ENCODE results near the gene ATG4B.

ATG4B gene

GRCh38 chr2:241668354-241668753 is 30.9 kb downstream of the ATG4B start:
- no peak for DNase-seq

GRCh38 chr2:241668839-241669238 is 31.3 kb downstream of the ATG4B start:
- DNase-seq: no peak

- DNase-seq: no peak
These were observed 33.0 kb downstream of the ATG4B start for GRCh38 chr2:241670333-241671110.

DNA sequence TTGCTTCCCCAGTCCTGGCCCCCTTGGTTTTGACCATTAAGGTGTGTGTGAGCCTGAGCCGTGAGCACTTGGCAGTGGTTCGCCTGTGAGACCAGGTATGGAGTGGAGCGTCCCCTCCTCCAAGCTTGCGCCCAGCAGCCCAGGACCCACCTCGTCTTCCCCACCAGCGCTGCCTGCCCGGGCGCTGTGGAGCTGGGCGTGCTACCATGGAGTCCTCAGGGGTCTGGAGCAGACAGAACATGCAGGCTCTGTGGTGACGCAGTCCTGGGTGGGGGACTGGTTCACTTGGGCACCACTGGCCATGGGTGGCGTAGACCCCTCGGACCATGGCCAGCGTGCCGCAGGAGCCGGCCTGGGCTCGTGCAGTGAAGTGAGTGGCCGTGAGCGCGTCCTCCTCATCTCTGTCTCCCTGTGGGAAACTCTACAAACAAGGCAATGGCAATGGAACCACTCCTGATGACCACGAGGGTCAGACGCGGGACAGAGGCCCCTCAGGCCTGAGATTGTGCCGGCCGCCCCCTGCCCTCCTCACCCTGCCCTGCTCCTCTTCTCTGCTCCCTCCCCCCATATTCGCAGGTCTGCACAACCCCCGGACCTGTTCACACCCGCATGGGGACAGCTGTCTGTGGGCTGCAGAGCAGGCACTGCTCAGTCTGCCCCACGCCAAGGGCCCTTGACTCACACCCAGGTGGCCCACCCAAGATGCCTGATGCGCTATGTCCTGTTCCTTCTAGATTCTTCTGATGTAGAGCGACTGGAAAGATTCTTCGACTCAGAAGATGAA is 34.2 kb downstream of the ATG4B start:
- DNase-seq: no peak

DNA sequence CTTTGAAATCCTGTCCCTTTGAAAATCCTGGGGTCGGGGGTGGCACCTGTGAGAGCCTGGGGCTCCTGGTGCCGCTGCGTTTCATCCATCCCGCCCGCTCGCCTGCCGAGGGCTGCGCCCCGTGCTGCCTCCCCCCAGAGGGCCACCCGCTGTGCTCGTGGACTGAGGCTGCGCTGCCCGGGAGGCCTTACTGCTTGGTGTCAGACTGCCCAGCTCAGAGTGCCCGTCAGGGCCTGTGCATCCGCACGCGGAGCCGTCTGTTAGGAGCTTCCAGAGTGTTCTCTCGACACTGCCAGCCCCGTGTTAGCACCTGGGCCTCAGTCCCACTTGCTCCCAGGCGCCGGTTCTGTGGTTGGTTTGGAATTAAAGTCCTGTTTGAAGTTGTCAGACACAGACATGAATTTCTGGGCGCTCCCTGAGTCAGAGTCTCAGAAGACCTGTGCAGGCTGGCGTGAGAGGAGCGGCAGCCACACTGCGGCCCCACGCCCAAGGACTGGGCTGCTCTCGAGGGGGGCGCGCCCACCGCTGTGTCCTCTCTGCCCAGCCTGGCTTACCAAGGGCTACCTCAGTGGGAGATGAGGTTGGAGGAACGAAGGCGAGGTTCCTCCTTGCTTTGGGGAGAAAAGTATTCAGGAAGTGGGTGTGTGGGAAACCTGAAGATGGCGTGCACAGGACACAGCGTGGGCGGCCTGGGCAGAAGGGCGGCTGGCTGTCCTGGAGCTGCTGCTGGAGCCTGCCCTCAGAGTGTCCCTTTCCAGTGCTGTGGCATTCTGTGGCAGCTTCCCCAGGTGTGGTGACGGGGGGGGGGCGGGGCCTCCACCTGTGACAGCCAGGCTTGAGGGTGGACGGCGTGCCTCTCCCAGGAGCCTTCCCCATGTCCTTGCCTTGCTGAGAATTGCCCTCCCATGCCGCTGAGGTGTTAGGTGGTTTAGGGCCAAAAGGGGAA is 35.0 kb downstream of the ATG4B start:
- DNase-seq: no peak

DNA sequence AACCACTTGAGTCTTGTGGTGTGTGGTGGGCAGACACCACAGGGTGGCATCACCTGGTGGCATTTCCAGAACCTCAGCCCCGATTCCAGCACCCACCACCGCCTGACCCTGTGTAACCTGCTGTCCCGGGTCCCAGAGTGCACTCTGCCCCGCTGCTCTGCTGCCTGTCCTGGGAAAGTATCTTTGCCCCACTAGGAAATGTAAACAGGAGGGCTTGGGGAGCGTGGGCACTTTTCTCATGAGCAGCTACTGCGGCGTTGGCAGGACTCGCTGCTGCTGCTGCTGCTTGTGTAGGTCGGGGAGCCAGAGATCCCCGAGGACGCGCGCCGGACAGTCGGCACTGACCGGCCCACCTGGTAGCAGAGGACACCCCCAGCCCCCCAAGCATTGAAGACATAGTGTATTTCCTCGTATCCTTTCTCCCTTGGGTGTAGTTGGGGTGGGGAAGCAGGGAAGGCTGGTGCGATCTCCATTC is 35.7 kb downstream of the ATG4B start:
- no peak for DNase-seq

DNA sequence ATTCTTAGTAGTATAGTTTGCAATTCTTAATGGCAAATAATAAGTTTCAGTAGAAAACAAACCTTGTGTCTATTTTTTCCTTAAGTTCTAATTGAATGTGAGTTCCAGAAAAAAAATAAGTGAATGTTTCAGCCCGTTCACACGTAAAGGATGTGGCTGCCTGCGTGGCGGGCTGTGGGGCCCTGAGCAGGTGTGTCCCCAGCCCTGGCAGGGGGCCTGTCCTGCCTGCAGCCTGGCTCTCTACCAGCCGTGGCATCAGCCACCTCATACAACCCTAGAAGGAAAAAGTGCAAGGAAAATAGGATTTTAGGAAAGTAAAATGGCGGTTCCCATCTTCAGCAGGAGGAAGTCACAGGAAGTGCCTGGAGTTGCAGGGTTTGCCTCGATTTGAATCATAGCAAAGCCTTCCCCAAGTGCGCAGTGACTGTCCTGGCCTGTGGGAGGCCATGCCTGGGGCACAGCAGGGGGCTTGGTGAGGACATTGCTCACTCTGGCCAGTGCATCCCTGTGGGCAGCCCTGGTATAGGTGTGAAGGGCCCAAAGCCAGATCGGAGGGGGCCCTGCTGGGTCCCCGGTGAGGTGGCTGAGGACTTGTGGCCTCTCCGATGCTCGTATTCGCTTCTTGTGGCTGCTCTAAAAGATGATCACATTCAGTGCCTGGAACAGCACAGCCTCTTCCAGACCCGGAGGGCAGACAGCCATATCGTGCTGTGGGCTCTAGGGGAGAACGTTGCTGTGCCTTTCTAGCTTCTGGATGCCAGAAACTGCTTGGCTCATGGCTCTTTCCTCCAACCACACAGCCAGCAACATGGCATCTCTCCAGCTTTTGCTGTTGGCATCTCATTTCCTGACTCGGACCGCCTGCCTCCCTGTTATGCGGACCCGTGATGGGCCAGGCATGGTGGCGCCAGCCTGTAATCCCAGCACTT is 36.6 kb downstream of the ATG4B start:
- DNase-seq: no peak

DNA sequence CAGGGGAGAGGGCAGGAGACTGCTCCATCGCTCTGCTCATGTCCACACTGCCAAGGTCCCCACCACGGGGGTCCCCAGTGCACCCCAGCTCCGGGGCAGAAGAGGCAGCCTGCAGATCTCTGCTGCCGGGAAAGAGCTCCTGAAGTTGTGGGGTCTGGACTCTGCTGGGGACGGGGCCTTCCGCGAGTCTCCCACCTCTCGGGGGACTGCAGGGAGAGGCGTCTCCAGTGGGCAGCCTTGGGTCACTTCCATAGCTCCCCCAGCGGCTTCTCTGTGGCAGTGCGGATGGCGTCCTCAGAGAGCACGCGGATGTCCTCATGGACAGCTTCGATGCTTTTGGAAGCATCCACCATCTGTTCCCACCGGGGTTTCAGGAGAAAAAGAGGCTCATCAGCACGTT is 38.4 kb downstream of the ATG4B start:
- no peak for DNase-seq

DNA sequence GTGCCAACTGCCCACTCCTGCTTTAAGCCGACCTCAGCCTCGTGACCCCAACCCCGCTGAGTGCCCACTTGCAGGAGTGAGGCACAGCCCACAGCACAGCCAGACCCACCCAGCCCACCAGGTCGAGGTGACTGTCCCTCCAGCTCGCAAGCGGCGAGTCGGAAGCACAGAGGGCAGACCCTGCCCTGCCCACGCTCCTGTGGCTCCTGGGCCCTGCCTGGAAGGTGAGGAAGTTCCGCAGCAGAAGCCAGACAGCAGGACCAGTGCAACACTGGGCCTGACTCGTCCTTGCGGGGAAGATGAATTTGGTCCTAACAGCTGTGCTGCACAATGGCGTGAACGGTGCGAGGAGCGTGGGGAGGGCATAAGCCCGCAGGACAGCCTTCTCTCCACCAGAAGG is 39.2 kb downstream of the ATG4B start:
- DNase-seq: no peak

DNA sequence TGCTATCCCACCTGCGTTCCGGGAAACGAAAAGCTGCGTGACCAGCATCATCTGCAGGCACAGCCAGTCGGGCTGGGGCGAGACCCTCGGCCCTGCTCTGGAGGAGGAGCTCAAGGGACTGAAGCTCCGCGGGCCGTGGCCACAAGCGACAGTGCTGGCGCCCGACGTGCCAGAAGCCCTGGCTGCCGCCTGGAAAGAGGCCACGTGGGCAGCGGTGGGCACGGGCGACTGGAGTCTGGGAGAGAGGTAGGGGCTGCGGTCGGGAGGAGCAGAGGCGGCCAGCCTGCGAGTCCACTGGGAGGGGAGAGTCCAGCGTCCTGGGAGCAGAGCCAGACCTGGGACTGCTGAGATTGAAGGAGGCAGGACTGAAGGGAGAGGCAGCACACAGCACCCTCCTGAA is 39.9 kb downstream of the ATG4B start:
- no peak for DNase-seq

- no peak for DNase-seq
These were observed 40.8 kb downstream of the ATG4B start for GRCh38 chr2:241678307-241678706.

GRCh38 chr2:241678784-241679540 is 41.5 kb downstream of the ATG4B start:
- no peak for DNase-seq

- no peak for DNase-seq
These were observed 42.6 kb downstream of the ATG4B start for GRCh38 chr2:241680044-241680443.

DNA sequence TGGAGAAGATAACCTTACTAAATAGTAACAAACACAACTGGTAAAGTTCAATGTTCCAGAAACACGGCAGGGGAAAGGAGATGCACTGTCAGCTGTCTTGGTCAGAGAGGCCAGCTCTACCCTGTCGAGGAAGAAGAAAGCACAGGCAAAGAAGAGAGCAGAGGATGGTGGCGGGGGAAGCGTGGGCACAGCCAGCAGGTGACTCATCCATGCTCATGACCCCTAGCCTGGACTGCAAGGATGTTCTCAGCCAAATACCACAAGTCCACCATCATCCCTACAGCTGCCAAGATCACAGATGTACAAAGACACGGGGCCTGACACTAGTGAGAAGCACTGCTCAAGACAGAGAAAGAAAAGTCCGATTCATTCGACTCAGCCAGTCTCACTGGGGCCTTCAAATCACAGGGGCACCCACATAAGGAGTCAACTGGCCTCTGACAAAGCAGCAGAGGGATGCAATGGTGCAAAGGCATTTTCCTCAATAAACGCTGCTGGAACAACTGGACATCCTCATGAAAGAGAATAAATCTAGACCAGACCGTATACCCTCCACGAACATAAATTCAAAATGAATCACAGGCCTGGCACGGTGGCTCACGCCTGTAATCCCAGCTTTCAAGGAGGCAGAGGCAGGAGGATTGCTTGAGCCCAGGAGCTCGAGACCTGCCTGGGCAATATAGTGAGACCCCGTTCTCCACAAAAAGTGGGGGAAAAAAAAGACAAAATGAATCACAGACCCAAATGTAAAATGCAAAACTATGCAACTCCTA is 43.5 kb downstream of the ATG4B start:
- DNase-seq: peak; percentile 85

- DNase-seq: no peak
These were observed 48.8 kb downstream of the ATG4B start for GRCh38 chr2:241686324-241686649.

DNA sequence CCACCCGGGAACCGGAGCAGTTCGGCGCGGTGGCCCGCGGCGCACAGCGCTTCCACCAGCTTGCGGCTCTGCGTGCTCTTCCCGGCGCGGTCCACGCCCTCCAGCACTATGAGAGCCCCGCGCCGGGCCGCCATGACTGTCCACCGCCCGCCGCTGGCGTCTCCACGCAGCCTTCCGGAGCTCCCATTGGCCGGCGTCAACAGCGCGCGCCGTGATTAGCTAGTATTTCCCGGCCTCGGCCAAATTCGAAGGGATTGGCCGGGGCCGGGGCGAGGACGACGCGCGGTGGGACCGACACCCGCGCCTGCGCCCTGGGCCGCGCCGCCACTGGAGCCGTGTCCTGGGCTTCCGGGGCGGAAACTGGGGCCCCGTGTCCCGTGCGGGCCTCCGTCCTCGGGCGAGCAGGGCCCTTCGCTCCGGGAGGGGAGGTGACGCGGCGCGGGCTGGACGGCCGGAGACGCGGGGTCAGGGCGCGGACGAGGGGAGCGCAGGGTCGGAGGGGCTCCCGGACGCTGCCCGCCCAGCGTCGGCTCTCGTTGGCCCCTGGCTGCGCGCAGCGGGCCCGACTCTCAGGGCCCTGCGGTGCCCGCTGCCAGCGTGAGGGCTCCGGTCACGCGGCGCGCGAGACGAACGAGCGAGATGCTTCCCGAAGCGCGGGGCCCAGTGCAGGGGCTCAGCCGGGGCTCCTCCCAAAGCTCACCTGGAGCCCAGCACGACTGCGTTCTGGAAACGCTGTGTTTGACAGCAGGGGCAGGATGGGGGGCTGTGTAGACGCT is 49.3 kb downstream of the ATG4B start, which contains the start of gene DTYMK:
Gene DTYMK (minus strand): TSS at position 166 of the 776 bp plus-strand sequence. CDS start 32 bp downstream, at position 134.
- DNase-seq: peak; percentile 98

- DNase-seq: no peak
These were observed 51.8 kb downstream of the ATG4B start for GRCh38 chr2:241689306-241689705.

DNA sequence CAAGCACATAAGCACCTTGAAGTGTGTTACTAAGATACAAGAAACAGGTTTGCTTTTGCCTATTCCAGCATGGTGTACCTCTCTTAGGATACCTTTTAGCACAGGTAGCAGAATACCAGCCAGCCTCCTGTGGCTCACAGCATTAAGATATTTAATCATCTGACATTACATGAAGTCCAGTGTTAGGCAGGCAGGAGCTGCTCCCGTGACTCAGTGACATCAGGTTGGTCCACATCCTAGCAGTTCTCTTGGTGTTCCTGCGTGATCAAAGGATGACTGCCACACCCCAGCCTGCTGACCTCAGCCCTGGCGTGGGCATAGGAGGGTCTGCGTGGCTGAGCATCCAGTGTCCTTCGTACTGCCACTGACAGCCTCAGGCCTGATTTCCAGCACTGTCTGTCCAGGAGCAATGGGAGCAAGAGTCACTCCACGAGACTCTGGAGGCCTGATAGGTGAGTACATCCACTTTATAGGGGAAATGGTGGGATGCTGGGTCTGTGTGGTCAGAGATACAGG is 52.8 kb downstream of the ATG4B start:
- no peak for DNase-seq

DNA sequence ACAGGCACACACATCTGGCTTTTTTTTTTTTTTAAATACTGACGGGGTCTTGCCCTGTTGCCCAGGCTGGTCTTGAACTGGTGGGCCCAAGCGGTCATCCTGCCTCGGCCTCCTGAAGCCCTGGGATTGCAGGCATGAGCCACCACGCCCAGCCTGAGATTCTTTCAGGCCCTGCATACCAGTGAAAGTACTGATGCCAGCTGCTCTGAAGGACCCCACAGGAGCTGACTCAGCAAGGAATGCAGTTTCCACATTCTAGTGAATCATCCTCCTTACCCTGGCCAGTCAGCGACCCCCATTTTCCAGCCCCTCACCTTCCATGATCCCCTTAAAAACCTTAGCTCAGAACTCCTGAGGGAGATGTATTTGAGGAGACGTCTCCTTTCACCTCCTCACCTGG is 55.0 kb downstream of the ATG4B start:
- DNase-seq: peak; percentile 70

All from fibroblast of skin of back (primary cell).